ENCODE results near the gene TBC1D1.

DNA sequence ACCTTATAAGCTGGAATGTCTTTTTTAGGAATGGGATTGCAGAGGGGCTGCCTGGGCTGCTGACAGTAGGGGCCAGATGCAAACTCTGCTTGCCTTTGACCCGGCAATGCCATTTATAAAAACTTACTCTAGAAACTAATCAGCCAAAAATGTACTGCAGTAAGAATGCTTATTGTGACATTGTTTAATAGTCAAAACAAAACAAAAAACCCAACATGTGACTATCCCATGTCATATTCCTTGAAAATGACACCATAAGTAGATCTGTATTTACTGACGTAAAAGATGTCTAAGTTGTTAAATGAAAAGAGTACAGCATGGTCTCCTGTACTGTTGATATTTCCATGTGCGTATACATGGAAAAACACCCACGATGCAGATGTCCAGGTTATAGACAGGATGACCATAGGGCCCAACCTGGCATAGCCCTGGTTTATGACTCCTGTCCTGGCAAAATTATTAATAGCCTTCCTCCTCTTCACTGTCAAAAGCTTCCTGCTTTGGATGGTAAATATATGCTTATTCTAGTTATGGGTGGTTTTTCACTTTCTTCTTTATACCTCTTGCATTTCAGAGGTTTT is 208.2 kb downstream of the TBC1D1 start:
- TF ChIP-seq, protein P1, sequence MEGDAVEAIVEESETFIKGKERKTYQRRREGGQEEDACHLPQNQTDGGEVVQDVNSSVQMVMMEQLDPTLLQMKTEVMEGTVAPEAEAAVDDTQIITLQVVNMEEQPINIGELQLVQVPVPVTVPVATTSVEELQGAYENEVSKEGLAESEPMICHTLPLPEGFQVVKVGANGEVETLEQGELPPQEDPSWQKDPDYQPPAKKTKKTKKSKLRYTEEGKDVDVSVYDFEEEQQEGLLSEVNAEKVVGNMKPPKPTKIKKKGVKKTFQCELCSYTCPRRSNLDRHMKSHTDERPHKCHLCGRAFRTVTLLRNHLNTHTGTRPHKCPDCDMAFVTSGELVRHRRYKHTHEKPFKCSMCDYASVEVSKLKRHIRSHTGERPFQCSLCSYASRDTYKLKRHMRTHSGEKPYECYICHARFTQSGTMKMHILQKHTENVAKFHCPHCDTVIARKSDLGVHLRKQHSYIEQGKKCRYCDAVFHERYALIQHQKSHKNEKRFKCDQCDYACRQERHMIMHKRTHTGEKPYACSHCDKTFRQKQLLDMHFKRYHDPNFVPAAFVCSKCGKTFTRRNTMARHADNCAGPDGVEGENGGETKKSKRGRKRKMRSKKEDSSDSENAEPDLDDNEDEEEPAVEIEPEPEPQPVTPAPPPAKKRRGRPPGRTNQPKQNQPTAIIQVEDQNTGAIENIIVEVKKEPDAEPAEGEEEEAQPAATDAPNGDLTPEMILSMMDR (IDR thresholded peaks at IDR 0.05; ENCODE audit: poor library complexity, severe bottlenecking), result no peak
- TF ChIP-seq EZH2 (IDR thresholded peaks at IDR 0.05; ENCODE audit: borderline replicate concordance, insufficient read depth, low read length, poor library complexity, severe bottlenecking) (no peak), REST (IDR thresholded peaks at IDR 0.05; ENCODE audit: borderline replicate concordance) (no peak), SMC3 (conservative IDR thresholded peaks at IDR 0.05; ENCODE audit: poor library complexity) (no peak), POLR2AphosphoS5 (IDR thresholded peaks at IDR 0.05) (no peak)

Data from neural cell (in vitro differentiated cells).